Naive thymus-derived CD8-positive, alpha-beta T cell (primary cell): Measurements from ENCODE around the gene LSM14B. TPM values are rescaled to one million over a fixed set of nuclear protein-coding genes. Genes with fewer than 3 reads are reported as not detected.

Source experiments
- ATAC-seq, 2 donors: fragments of 150-1000 bp; cut with Tn5 transposase in 1 of 2; sonication (Bioruptor Pico), chemical (Tn5 transposase) in 1 of 2; 1 replicate in 1 of 2; 2 replicates in 1 of 2; pipeline ENCODE4 v1.10.0; 2021; ENCODE audit warnings: mild to moderate bottlenecking in 2 of 2, moderate library complexity in 2 of 2
- POLR2A ChIA-PET: fragments of 350-600 bp; sonication (Branson Sonifier 250); formaldehyde crosslinking; loops from one replicate; lab custom pipeline; 2021; ENCODE audit warnings: antibody characterized with exemption; lab: Charles Lee
- DNase-seq, 10 donors: peaks; one replicate each; pipeline versions ENCODE4 v3.0.0 to v3.0.0-alpha.2; 2020 to 2022
- H3K27ac Mint-ChIP-seq, 10 donors: one replicate each; pipeline ENCODE4 v1.8.0; 2020 to 2022; ENCODE audit warnings: mild to moderate bottlenecking in 10 of 10, mixed read lengths in 10 of 10, moderate library complexity in 4 of 10, inconsistent platforms in 1 of 10
- H3K27me3 Mint-ChIP-seq, 5 donors: one replicate each; pipeline ENCODE4 v1.8.0; 2021 to 2022; ENCODE audit warnings: mixed read lengths in 5 of 5
- H3K36me3 Mint-ChIP-seq, 3 donors: one replicate each; pipeline ENCODE4 v1.8.0; 2020 to 2022; ENCODE audit warnings: mixed read lengths in 3 of 3, mild to moderate bottlenecking in 2 of 3, inconsistent platforms in 1 of 3
- H3K4me1 Mint-ChIP-seq, 4 donors: one replicate each; pipeline ENCODE4 v1.8.0; 2021 to 2022; ENCODE audit warnings: mixed read lengths in 4 of 4
- H3K4me3 Mint-ChIP-seq, 10 donors: one replicate each; pipeline ENCODE4 v1.8.0; 2020 to 2022; ENCODE audit warnings: mild to moderate bottlenecking in 10 of 10, mixed read lengths in 10 of 10, moderate library complexity in 6 of 10, inconsistent platforms in 1 of 10
- H3K9me3 Mint-ChIP-seq, 9 donors: one replicate each; pipeline ENCODE4 v1.8.0; 2020 to 2022; ENCODE audit warnings: mixed read lengths in 9 of 9, mild to moderate bottlenecking in 3 of 9, inconsistent platforms in 1 of 9, moderate library complexity in 1 of 9
- polyA plus RNA-seq, 3 donors: library from polyadenylated mRNA; unstranded; fragments of 300-500 nt; fragmentation: Illumina TruSeq; gene quantifications; one replicate each; pipeline ENCODE4 v1.2.3, GENCODE V29; 2021
- total RNA-seq, 8 experiments: library from RNA in 2 of 8; stranded (reverse) in 2 of 8; gene quantifications; one replicate each; pipeline ENCODE4 v1.2.3 and lab custom pipeline; 2021 to 2026

Gene LSM14B
- total and polyA plus RNA-seq, 5 experiments from 2014 or later, result 1.5 to 55.8 (median 2.4) TPM

GRCh38 chr20:62096421-62097380, 25.6 kb upstream of the LSM14B start:
- ATAC-seq, result no peak
- Mint-ChIP-seq H3K4me1 (no peaks in the 10 kb centered on the region), H3K27me3 (peaks cover 4 to 11% (median 6%) of the 10 kb centered on the region in 5 donors), H3K27ac (no peak overlapping the region), H3K36me3 (peaks cover 0 to 21% (median 11%) of the 10 kb centered on the region in 3 donors), H3K4me3 (no peak overlapping the region), H3K9me3 (peaks cover 6 to 61% (median 23%) of the 10 kb centered on the region in 9 donors)
- POLR2A ChIA-PET, result no interaction called here
- DNase-seq, result no peak

- peaks cover 0 to 5% (median 0%) of the 10 kb centered on the region in 5 donors for H3K27me3 Mint-ChIP-seq
- H3K4me3 Mint-ChIP-seq, result no peak overlapping the region
- peaks cover 0 to 13% (median 11%) of the 10 kb centered on the region in 3 donors for H3K36me3 Mint-ChIP-seq
- POLR2A ChIA-PET, result no interaction called here
- ATAC-seq (no peak), DNase-seq (no peak)
- no peaks in the 10 kb centered on the region for H3K4me1 Mint-ChIP-seq
- H3K9me3 Mint-ChIP-seq, result peaks cover 2 to 62% (median 17%) of the 10 kb centered on the region in 9 donors
- H3K27ac Mint-ChIP-seq, result peak overlapping the region in 1 of 10 donors; percentile 15
Measured at GRCh38 chr20:62097881-62098407, 24.3 kb upstream of the LSM14B start.

- ATAC-seq (no peak), DNase-seq (no peak)
- Mint-ChIP-seq H3K36me3 (peaks cover 0 to 26% (median 24%) of the 10 kb centered on the region in 3 donors), H3K9me3 (peaks cover 5 to 77% (median 32%) of the 10 kb centered on the region in 9 donors), H3K27ac (no peak overlapping the region), H3K4me1 (no peaks in the 10 kb centered on the region), H3K4me3 (no peak overlapping the region), H3K27me3 (peaks cover 0 to 4% (median 0%) of the 10 kb centered on the region in 5 donors)
- POLR2A ChIA-PET, result interaction anchor here (0.9 kb wide), 1 partner anchor 18 kb away, joined by 3 read pairs; no protein-coding TSS in a partner anchor
Measured at GRCh38 chr20:62101078-62101477, 21.2 kb upstream of the LSM14B start.

- no peak for ATAC-seq
- POLR2A ChIA-PET, result interaction anchor here (0.6 kb wide), 2 partner anchors 8 to 15 kb away, joined by 3 to 4 read pairs; no protein-coding TSS in a partner anchor
- DNase-seq, result peak in 1 of 10 donors; percentile 55
- peaks cover 0 to 4% (median 0%) of the 10 kb centered on the region in 5 donors for H3K27me3 Mint-ChIP-seq
- no peak overlapping the region for H3K4me3 Mint-ChIP-seq
- H3K36me3 Mint-ChIP-seq, result peaks cover 2 to 41% (median 37%) of the 10 kb centered on the region in 3 donors
- H3K4me1 Mint-ChIP-seq, result no peaks in the 10 kb centered on the region
- H3K9me3 Mint-ChIP-seq, result peaks cover 5 to 98% (median 56%) of the 10 kb centered on the region in 9 donors
- H3K27ac Mint-ChIP-seq, result no peak overlapping the region
Measured at GRCh38 chr20:62103508-62104233, 18.6 kb upstream of the LSM14B start.

- Mint-ChIP-seq H3K4me3 (no peak overlapping the region), H3K27ac (peak overlapping the region in 1 of 10 donors; percentile 29), H3K36me3 (peaks cover 2 to 47% (median 41%) of the 10 kb centered on the region in 3 donors), H3K9me3 (peaks cover 10 to 99% (median 63%) of the 10 kb centered on the region in 9 donors), H3K4me1 (no peaks in the 10 kb centered on the region), H3K27me3 (peaks cover 0 to 4% (median 0%) of the 10 kb centered on the region in 5 donors)
- DNase-seq (no peak), ATAC-seq (no peak)
- POLR2A ChIA-PET, result interaction anchor here (0.6 kb wide), 1 partner anchor 14 kb away, joined by 4 read pairs; no protein-coding TSS in a partner anchor
Measured at GRCh38 chr20:62104234-62104789, 18.0 kb upstream of the LSM14B start.

GRCh38 chr20:62104791-62105345, 17.4 kb upstream of the LSM14B start:
- Mint-ChIP-seq H3K4me3 (no peak overlapping the region), H3K9me3 (peaks cover 10 to 99% (median 63%) of the 10 kb centered on the region in 9 donors), H3K36me3 (peaks cover 2 to 50% (median 43%) of the 10 kb centered on the region in 3 donors), H3K27ac (no peak overlapping the region), H3K27me3 (peaks cover 0 to 4% (median 0%) of the 10 kb centered on the region in 5 donors), H3K4me1 (no peaks in the 10 kb centered on the region)
- no peak for ATAC-seq
- peak in 1 of 10 donors; percentile 54 for DNase-seq
- POLR2A ChIA-PET, result interaction anchor here (0.6 kb wide), 1 partner anchor 13 kb away, joined by 4 read pairs; no protein-coding TSS in a partner anchor

GRCh38 chr20:62105592-62105991, 16.7 kb upstream of the LSM14B start:
- no peak for ATAC-seq
- Mint-ChIP-seq H3K4me1 (no peaks in the 10 kb centered on the region), H3K27me3 (peaks cover 0 to 4% (median 0%) of the 10 kb centered on the region in 5 donors), H3K36me3 (peaks cover 4 to 51% (median 46%) of the 10 kb centered on the region in 3 donors), H3K4me3 (peak overlapping the region in 2 of 10 donors; percentile 55 to 66), H3K9me3 (peaks cover 10 to 98% (median 56%) of the 10 kb centered on the region in 9 donors), H3K27ac (no peak overlapping the region)
- DNase-seq, result no peak
- POLR2A ChIA-PET, result no interaction called here

GRCh38 chr20:62111148-62111547, 11.1 kb upstream of the LSM14B start:
- H3K9me3 Mint-ChIP-seq, result peaks cover 5 to 95% (median 30%) of the 10 kb centered on the region in 9 donors
- no peak overlapping the region for H3K4me3 Mint-ChIP-seq
- H3K27ac Mint-ChIP-seq, result peak overlapping the region in 2 of 10 donors; percentile 10 to 43
- H3K27me3 Mint-ChIP-seq, result no peaks in the 10 kb centered on the region
- peaks cover 4 to 33% (median 32%) of the 10 kb centered on the region in 3 donors for H3K36me3 Mint-ChIP-seq
- POLR2A ChIA-PET, result interaction anchor here (0.6 kb wide), 1 partner anchor 8 kb away, joined by 3 read pairs; no protein-coding TSS in a partner anchor
- no peak for ATAC-seq
- H3K4me1 Mint-ChIP-seq, result peaks cover 0 to 3% (median under 1%) of the 10 kb centered on the region in 4 donors
- DNase-seq, result peak in 1 of 10 donors; percentile 2

GRCh38 chr20:62112368-62112767, 9.9 kb upstream of the LSM14B start:
- no peak for ATAC-seq
- DNase-seq, result peak in 1 of 10 donors; percentile 19
- H3K4me3 Mint-ChIP-seq, result no peak overlapping the region
- no peak overlapping the region for H3K27ac Mint-ChIP-seq
- H3K9me3 Mint-ChIP-seq, result peaks cover under 1 to 88% (median 22%) of the 10 kb centered on the region in 9 donors
- H3K27me3 Mint-ChIP-seq, result no peaks in the 10 kb centered on the region
- peaks cover 1 to 12% (median 5%) of the 10 kb centered on the region in 4 donors for H3K4me1 Mint-ChIP-seq
- POLR2A ChIA-PET, result interaction anchor here (0.7 to 1.8 kb wide), 3 partner anchors 9 to 49 kb away, joined by 3 to 6 read pairs (median 3); partner anchors contain the start of gene TAF4
- H3K36me3 Mint-ChIP-seq, result peaks cover 2 to 30% (median 25%) of the 10 kb centered on the region in 3 donors

GRCh38 chr20:62114894-62115293, 7.4 kb upstream of the LSM14B start:
- no peak for ATAC-seq
- H3K4me1 Mint-ChIP-seq, result peaks cover 13 to 30% (median 25%) of the 10 kb centered on the region in 4 donors
- DNase-seq, result peak in 1 of 10 donors; percentile 43
- H3K9me3 Mint-ChIP-seq, result peaks cover 0 to 67% (median 10%) of the 10 kb centered on the region in 9 donors
- peak overlapping the region in 1 of 10 donors; percentile 9 for H3K27ac Mint-ChIP-seq
- H3K36me3 Mint-ChIP-seq, result peaks cover 2 to 17% (median 7%) of the 10 kb centered on the region in 3 donors
- H3K4me3 Mint-ChIP-seq, result peak overlapping the region in 1 of 10 donors; percentile 45
- POLR2A ChIA-PET, result interaction anchor here (0.9 kb wide), 1 partner anchor 48 kb away, joined by 3 read pairs; no protein-coding TSS in a partner anchor
- H3K27me3 Mint-ChIP-seq, result no peaks in the 10 kb centered on the region
